Cardiac muscle cell (in vitro differentiated cells and primary cell): ENCODE measurements around the gene SPAG7. TPM values are rescaled to one million over a fixed set of nuclear protein-coding genes. Genes with fewer than 3 reads are reported as not detected.

Experiments used
- DNase-seq, 2 donors: peaks; one replicate each; pipeline versions ENCODE4 v3.0.0 to v3.0.0-alpha.2; 2010 to 2017; ENCODE audit warnings: low read depth in 1 of 2, low spot score in 1 of 2
- H3K27ac ChIP-seq: fragments of 200-600 bp; sonication (generic); 2 replicates; pipeline ENCODE4 v1.5.1; 2016
- H3K27me3 ChIP-seq: fragments of 200-600 bp; sonication (generic); 2 replicates; pipeline ENCODE4 v1.6.0; 2016; ENCODE audit warnings: control low read depth
- H3K36me3 ChIP-seq: fragments of 200-600 bp; sonication (generic); 2 replicates; pipeline ENCODE4 v1.5.1; 2016; ENCODE audit warnings: control low read depth
- H3K4me1 ChIP-seq: fragments of 200-600 bp; sonication (generic); 2 replicates; pipeline ENCODE4 v1.8.1; 2017; ENCODE audit warnings: low read depth, mild to moderate bottlenecking, mixed run types
- H3K4me3 ChIP-seq: fragments of 200-600 bp; sonication (generic); 2 replicates; pipeline ENCODE4 v1.5.1; 2016; ENCODE audit warnings: mild to moderate bottlenecking
- H3K9me3 ChIP-seq: fragments of 200-600 bp; sonication (generic); 2 replicates; pipeline ENCODE4 v1.5.1; 2017; ENCODE audit warnings: low read depth, mild to moderate bottlenecking, control low read depth
- polyA plus RNA-seq: library from polyadenylated mRNA; unstranded; fragments of >200 nt; fragmentation: Nextera tagmentation; extraction: Ambion mirVana; gene quantifications from 2 replicates; pipeline ENCODE4 v1.2.1, GENCODE V29; 2016
- total RNA-seq: library from RNA; depleted of rRNA; stranded (reverse); fragments of >200 nt; gene quantifications from 2 replicates; pipeline ENCODE4 v1.2.3, GENCODE V29; 2016
- TF ChIP-seq, protein P1 (sequence below): IDR thresholded peaks from 2 replicates; pipeline ENCODE4 v1.5.1; 2012; ENCODE audit warnings: low read depth, mild to moderate bottlenecking, low read length

The SPAG7 gene
- total and polyA plus RNA-seq, 2 experiments from 2014 or later: 227 to 399 TPM

DNA sequence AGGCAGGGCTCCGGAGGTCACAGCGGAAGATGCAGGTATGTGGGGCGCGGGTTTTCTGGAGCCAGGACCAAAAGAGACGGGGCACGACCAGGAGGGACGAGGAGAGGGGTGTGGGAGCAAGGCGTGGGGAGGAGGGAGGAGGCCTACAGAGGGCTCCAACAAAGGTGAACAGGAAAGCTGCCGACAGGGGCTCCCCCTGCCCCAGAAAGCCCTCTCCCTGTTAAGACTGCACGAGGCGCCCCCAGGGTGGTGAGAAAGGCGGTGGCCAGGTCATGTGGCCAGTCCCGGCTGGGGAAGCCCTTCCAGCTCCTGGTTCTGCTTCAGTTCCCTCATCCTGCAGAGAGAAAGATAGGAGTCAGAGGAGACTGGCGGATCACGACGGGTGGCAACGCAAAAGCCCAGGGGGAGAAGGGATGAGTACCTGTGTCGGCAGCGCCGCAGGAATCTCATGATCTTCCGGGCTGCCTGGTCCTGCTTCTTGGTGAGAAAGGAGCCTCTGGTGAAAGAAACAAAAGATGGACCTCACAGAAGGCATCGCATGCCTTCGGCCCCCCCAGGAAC, 949 bp upstream of the SPAG7 start:
- Histone ChIP-seq H3K27me3 (no peaks in the 10 kb centered on the region), H3K36me3 (no peaks in the 10 kb centered on the region)
- DNase-seq: peak; percentile 34 to 38

DNA sequence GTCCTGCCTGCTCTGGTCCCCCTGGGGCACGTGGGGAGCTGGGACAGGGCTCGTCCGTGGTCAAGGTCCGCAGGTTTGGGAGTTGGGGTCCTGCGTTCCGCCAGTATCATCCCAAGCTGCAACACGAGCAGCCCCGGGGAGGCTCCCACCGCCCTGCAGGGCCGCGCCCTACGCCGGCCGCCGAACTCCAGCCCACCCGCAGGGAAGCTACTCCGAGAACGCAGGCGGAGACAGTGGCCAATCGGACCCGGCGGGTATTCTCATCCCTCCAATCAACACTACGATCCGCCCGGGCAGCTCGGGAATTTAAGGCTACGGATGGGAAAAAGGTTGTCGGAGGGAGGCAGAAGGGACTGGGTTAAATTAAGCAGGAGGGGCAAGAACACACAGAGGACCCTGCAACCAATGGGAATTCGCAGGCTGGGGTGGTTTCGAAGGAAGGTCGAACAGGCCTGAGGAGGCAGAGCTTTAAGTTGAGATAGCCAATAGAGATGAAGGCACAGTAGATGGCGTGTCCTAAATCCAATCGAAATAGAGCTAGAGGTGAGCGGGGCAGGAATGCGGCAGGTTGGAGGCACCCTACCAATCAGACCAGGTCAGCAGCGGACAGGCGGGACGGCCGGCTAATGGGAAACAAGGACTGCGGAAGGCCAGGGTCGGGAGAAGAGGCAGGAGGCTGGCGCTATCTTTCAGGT, 626 bp downstream of the SPAG7 start:
- H3K36me3 ChIP-seq: no peaks in the 10 kb centered on the region
- H3K4me1 ChIP-seq: peaks cover 12% of the 10 kb centered on the region
- peak; percentile 98 to 100 for DNase-seq
- H3K9me3 ChIP-seq: no peaks in the 10 kb centered on the region
- peak overlapping the region; percentile 96 for H3K27ac ChIP-seq
- TF ChIP-seq, protein P1, sequence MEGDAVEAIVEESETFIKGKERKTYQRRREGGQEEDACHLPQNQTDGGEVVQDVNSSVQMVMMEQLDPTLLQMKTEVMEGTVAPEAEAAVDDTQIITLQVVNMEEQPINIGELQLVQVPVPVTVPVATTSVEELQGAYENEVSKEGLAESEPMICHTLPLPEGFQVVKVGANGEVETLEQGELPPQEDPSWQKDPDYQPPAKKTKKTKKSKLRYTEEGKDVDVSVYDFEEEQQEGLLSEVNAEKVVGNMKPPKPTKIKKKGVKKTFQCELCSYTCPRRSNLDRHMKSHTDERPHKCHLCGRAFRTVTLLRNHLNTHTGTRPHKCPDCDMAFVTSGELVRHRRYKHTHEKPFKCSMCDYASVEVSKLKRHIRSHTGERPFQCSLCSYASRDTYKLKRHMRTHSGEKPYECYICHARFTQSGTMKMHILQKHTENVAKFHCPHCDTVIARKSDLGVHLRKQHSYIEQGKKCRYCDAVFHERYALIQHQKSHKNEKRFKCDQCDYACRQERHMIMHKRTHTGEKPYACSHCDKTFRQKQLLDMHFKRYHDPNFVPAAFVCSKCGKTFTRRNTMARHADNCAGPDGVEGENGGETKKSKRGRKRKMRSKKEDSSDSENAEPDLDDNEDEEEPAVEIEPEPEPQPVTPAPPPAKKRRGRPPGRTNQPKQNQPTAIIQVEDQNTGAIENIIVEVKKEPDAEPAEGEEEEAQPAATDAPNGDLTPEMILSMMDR: no peak
- H3K4me3 ChIP-seq: peak overlapping the region; percentile 52
- H3K27me3 ChIP-seq: no peaks in the 10 kb centered on the region

More for the DNA sequence above, 949 bp upstream of the SPAG7 start:
- TF ChIP-seq, protein P1: no peak
- no peaks in the 10 kb centered on the region for H3K9me3 ChIP-seq
- peak overlapping the region; percentile 52 for H3K4me3 ChIP-seq
- H3K27ac ChIP-seq: peak overlapping the region; percentile 96
- H3K4me1 ChIP-seq: peaks cover 17% of the 10 kb centered on the region

DNA sequence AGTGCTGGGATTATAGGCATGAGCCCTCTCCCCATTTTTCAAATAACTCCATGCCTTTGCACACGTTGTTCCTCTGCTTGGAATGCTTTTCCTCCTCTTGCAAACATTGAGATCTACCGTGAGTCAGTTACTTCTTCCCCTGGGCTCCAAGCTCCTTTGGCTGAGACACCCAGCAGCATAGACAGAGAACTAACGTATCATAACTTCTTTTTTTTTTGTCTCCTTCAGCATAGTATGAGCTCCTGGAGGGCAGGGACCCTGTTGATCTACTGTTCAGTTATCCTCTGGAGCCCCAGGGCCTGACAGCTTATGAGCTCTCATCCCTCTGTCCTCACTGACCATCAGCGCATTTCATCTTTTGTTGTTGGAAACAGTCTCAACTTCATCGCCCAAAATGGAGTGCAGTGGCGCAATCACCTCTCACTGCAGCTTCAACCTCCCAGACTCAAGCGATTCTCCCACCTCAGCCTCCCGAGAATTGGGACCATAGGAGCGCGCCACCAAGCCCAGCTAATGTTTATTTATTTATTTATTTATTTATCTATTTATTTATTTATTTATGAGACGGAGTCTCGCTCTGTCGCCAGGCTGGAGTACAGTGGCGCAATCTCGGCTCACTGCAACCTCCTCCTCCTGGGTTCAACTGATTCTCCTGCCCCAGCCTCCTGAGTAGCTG, 2.2 kb downstream of the SPAG7 start:
- no peak for DNase-seq
- Histone ChIP-seq H3K27me3 (no peaks in the 10 kb centered on the region), H3K4me1 (peaks cover 14% of the 10 kb centered on the region), H3K4me3 (no peak overlapping the region), H3K9me3 (no peaks in the 10 kb centered on the region), H3K27ac (peak overlapping the region; percentile 91), H3K36me3 (no peaks in the 10 kb centered on the region)
- TF ChIP-seq, protein P1: no peak

DNA sequence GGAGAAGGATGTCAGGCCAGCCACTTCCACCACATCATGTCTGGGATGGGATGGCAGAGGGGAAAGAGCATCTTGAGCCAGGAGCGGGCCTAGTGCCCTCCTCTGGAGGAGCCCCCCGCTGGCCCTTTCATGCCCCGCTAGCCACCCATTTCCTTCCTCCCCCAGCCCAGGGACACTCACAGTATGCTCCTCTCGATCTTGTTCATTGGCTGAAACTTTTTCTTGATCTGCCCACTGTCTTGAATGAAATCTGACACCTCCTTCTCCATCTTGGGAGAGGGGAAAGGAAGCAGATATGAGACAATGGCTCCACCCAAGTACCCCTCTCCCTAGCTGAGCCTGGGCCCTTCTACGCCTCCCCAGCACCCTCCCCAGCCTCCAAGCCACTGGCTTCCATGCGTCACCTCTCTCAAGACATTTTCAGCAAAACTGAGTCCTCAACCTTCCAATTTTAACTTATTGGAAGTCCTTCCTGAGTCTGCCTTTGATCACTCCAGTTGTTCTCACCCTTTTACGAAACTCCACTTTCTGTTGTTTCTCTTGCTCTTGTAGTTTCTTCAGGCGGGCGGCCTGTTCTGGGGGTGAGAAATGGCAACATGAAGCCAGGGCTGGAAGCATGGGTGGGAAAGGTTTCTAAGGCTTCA, 7.2 kb downstream of the SPAG7 start:
- H3K4me1 ChIP-seq: peaks cover 2% of the 10 kb centered on the region
- no peaks in the 10 kb centered on the region for H3K9me3 ChIP-seq
- H3K27me3 ChIP-seq: no peaks in the 10 kb centered on the region
- DNase-seq: no peak
- H3K36me3 ChIP-seq: peaks cover 17% of the 10 kb centered on the region
- peak overlapping the region; percentile 60 for H3K27ac ChIP-seq
- no peak overlapping the region for H3K4me3 ChIP-seq
- TF ChIP-seq, protein P1: no peak

DNA sequence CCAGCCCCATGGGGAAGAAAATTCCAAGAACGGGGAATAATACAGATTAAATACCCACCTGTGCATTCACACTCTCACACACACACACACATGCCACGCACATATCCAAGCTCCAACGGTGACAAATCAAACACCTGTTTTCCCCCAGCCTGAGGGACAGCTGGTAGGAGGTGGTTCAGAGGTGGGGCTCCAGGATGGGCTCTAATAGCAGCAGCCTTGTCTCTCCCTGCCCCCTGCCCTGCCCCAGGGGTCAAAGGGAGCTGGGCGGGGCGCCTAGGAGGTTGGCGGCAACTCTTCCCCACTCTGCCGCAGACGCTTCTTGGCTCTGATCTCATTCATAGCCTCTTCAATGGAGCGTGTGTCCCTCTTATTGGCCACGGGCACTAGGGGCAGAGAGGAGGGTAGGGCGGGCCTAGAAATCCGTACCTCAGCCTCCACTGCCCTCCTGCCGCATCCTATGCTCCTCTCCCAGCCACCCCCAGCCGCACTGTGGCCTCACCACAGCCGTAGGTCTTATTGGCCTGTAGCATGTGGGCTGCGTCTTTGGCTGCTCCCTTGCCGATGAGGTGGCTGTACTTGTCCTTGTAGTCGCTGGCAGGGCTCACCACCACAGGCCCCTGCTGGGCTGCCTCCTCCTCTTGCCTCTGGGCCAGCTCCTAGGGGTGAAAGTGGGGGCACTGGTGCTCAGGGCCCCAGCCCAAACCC, 8.2 kb downstream of the SPAG7 start:
- Histone ChIP-seq H3K27me3 (no peaks in the 10 kb centered on the region), H3K4me3 (no peak overlapping the region), H3K36me3 (peaks cover 23% of the 10 kb centered on the region), H3K4me1 (peaks cover 2% of the 10 kb centered on the region), H3K9me3 (no peaks in the 10 kb centered on the region), H3K27ac (peak overlapping the region; percentile 60)
- DNase-seq: no peak
- TF ChIP-seq, protein P1: no peak
